H1 (cell line): ENCODE measurements around the gene CCDC127. TPM values are rescaled to one million over a fixed set of nuclear protein-coding genes. Genes with fewer than 3 reads are reported as not detected.

Experiments used
- CHD7 ChIP-seq: fragments of 300-600 bp; sonication (generic); IDR thresholded peaks from 2 replicates; pipeline ENCODE4 v1.7.1; 2012; ENCODE audit warnings: low read length, moderate library complexity, mild to moderate bottlenecking, inconsistent platforms; ENCODE audit not compliant: insufficient replicate concordance
- polyA plus RNA-seq, 7 experiments: library from polyadenylated mRNA; depleted of rRNA in 3 of 7; stranded (reverse) in 5 of 7; unstranded in 2 of 7; fragments of >200 nt in 5 of 7; fragments of 200-250 nt in 2 of 7; gene quantifications; 1 replicate in 5 of 7; 2 replicates in 1 of 7; 4 replicates in 1 of 7; pipeline versions ENCODE4 v1.2.1 to v1.2.3, GENCODE V29; 2011 to 2013; ENCODE audit warnings: missing spikeins in 2 of 7, mixed read lengths in 2 of 7
- total RNA-seq: library from RNA; stranded (reverse); fragmentation: NEBNext Ultra II Directional; extraction: Animal tissue kit (Norgen Biotek cat#: 25700); gene quantifications from 2 replicates; pipeline ENCODE4 v1.2.1, GENCODE V29; 2021

Gene CCDC127
- total and polyA plus RNA-seq, 2 of the 8 experiments (the other 6 are each of a cell fraction or from before 2014, with no cell fraction given) = 2.9 to 8.0 TPM

GRCh38 chr5:198516-199196 lies 19.3 kb downstream of the CCDC127 start (continued):
- no peak for TF ChIP-seq CHD7
- TF ChIP-seq, all 59 proteins: peak for 0
